GM18526 (cell line): ENCODE data around the gene ENHO.

Experiments
- POLR2A ChIP-seq: IDR thresholded peaks from 3 replicates; pipeline ENCODE4 v1.6.1; 2011; ENCODE audit not compliant: insufficient read length; ENCODE audit errors: extremely low read depth

The ENHO gene

DNA sequence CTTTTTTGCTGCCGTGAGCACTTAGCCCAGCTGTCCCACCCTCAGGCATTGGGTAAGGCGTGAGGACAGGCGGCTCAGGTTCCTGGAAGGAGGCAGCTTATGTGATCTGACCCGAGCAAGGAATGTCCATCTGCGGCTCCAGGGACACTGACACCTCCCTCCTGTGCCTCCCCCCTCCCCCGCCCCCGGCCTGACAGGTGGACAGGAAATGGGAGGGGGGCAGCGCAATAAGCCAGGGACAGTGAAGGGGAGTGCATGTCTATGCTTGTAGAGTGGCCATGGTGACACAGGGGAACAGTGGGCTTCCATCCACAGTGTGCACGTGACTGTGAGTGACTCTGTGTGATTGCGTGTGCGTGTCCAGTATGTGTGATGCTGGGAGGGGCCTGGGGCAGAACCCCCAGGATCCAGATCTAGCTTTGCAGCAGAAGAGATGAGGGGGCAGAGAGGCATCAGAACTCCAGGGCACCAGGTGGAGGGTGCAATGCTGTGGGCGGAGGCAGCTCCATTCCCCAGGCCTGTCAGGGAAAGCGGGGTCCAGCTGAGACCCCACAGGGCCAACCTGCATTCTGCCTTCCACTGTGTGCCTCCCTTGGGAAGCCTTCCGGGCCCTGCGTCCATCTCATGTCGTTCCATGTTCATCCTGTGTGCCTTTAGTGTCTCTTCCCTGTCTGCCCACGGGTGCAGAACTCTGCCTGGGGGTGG lies 36.3 kb upstream of the ENHO start:
- TF ChIP-seq POLR2A, result no peak

GRCh38 chr9:34558364-34558763 lies 35.6 kb upstream of the ENHO start:
- TF ChIP-seq POLR2A, result no peak

GRCh38 chr9:34557426-34558321 lies 34.9 kb upstream of the ENHO start:
- no peak for TF ChIP-seq POLR2A

DNA sequence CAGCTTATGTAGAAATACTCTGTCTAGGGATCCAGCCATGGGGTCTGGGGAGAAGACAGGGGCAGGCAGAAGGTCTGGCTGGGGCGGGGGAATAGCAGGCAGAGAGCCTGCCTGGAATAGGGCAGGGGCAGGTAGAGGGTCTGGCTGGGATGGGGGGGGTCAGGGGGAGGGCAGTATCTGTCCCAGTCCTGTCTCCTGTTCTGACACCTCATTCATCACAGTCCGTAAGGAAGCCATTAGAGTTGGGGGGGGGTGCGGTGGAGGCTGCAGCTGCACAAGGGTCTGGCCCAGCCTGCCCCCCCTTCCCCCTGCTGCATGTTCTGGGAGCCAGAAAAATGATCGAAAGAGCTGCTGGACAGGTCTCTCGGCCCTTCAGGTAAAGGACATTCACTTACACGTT lies 34.2 kb upstream of the ENHO start:
- TF ChIP-seq POLR2A, result no peak

GRCh38 chr9:34555936-34556525 lies 33.2 kb upstream of the ENHO start:
- no peak for TF ChIP-seq POLR2A

DNA sequence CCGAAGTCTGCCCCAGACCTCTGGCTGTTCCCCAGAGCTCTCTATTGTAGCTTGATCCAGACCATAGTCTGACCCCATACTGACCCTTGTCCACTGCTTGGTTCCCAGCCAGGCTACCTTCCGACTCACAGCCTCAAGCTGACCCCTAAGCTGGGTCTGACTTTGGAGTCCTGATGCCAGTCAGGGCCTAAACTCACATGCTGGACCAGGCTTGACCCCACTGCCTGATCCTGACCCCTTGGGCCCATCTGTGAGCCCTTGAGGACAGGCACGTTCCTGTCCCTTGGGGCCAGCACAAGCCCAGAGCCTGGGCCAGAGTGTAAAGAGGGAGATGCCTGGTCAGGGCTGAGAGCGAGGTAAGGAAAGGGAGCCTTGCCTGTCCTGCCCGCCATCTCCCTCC lies 32.7 kb upstream of the ENHO start:
- TF ChIP-seq POLR2A, result no peak

DNA sequence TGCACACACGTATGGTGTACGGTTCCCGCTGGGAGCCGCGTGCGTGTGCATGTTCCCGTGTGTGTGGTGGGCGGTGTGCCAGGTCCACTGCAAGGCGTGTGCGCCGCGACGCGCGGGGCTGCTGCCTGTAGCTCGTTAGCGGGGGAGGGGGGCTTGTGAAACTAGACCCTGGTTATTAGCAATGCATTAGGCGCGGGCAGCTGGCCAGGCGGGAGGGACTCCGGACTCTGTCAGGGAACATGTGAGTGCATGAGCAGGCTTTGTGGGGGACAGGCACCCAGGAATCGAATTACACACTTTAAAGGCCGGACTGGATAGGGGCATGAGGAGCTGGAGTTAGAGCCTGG lies 32.2 kb upstream of the ENHO start:
- TF ChIP-seq POLR2A, result no peak

DNA sequence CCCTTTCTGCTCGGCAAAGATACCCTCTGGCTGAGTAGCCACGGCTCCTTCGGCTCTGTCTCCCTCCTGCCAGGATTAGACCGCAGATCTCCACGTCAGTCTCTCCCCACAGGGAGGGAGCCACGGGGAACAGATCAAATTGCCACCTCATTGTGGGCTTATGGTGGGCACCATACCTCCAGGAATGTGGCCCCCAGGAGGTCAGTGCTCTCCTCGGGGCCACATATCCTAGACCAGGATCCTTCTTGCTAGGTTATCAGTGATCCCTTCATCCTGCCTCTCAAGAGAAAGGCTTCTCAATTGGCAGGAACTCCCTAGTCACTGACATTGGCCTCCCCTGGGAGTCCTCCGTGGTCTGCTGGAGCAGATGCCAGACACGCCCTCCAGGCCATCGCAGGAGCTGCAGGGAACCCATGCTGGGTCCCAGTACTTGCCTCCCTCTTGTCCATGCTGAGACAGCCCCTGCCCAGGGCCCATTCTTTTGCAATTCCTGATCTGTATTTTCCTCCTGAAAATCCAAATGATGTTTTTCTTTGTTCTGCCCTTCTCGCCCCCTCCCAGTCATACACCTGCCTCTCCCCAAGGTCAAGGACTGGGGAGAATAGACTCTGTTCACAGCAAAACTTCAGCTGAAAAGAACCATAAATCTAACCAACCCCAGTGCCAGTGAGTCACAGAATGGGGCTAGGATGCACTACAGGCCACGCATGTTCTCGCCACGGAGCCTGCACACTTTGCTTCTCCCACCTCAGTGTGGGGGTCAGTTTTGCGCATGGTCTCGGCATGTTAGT lies 31.6 kb upstream of the ENHO start:
- no peak for TF ChIP-seq POLR2A

- no peak for TF ChIP-seq POLR2A
Observed at GRCh38 chr9:34553511-34554021, 30.8 kb upstream of the ENHO start.

DNA sequence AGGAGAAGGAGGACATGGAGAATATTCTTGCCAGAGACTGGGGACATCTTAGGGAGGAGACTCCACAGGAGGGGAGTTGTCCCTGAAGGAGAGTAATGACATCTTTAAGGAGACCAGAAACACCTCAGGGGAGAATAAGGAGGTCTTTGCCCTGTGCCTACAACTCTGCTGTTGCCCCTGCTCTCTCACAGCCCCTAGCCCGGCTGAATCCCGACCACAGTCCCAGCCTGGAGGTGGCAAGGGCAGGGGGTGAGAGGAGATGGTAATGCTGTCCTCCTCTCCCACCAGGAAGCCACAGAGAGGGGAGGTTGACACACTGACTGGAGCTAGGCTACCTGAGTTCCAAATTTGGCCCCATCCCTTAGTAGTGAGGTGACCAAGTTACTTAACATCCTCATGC lies 30.2 kb upstream of the ENHO start:
- no peak for TF ChIP-seq POLR2A

DNA sequence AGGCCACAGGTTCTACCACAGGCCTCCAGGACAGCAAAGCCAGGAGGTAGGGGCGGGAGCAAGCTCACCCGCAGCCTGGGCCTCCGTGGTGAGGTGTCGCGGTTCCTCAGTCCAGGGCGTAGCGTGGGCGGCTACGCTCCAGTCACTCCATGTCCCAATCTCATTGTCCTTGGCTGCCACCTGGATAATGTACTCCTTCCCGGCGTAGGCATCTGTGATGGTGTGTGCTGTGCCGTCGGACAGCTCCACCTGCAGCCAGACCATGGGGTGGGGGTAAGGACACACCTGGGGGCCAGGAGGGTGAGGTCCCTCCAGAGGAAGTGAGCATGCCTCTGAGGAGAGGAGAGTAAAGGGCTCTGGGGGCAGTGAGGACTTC lies 29.8 kb upstream of the ENHO start:
- no peak for TF ChIP-seq POLR2A

- no peak for TF ChIP-seq POLR2A
Observed at GRCh38 chr9:34551751-34552605, 29.2 kb upstream of the ENHO start.

DNA sequence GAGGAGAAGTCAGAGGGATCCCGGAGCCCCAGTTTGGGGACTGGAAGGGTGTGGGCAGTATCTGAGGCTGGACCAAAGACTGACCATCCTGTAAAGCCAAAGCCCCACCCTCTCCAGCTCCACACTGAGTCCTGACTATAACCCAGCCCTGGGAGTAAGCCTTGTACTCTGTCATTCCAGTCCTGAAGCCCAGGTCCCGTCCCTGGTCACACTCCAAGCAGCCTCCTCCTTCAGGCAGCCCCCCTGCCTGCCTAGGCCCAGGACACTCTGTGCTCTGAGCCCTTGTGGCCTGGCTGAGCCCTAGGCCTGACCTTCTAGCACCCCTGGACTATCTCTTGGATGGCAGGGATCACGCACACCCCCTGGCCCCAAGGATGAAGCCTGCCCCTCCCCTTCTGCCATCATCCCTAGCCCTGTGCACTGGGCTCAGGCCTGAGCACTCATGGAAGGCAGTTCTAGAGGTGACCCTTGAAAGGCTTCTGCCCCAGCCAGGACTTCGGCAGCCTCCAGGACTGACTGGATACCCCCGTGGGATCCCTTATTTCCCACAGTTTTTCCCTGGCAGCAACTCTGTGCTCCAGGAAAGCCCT lies 28.0 kb upstream of the ENHO start:
- no peak for TF ChIP-seq POLR2A
